ENCODE data around the gene CXCL16. TPM values are rescaled to one million over a fixed set of nuclear protein-coding genes. Genes with fewer than 3 reads are reported as not detected.

Gene CXCL16
- total and polyA plus RNA-seq, 2 of the 13 experiments (the other 11 are each of a cell fraction or from before 2014, with no cell fraction given) = 9.4 to 101 TPM

DNA sequence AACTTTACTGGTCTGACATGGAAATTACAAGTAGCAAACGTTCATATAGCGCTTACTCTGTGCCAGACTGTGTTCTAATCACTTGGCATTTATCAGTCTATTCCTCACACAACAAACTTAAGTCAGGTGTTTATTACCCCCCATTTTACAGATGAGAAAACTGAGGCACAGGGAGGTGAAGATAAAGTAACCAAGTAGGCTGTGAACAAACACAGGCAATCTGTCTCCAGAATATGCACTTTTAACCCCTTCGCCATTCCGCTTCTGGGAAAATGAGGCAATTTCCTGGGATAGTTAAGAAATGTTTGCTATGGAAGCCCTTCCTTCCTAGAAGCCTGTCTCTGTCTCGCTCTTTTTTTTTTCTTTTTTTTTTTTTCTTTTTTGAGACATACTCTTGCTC is 12.2 kb upstream of the CXCL16 start (continued):
- TF ChIP-seq GATA4 (IDR thresholded peaks at IDR 0.05; ENCODE audit: borderline replicate concordance, low read depth) (no peak), ZNF430 (CRISPR knock-in tag; IDR thresholded peaks at IDR 0.05) (no peak), MBD4 (IDR thresholded peaks at IDR 0.05; ENCODE audit: borderline replicate concordance, low read length) (no peak), TSC22D2 (CRISPR knock-in tag; IDR thresholded peaks at IDR 0.05; ENCODE audit: borderline replicate concordance) (no peak), HNF4A (CRISPR knock-in tag; IDR thresholded peaks at IDR 0.05) (peak; percentile 10; the same call in 1 of the 2 replicates), CEBPB (IDR thresholded peaks at IDR 0.05; ENCODE audit: borderline replicate concordance, low read depth, low read length) (peak; percentile 89), ZBED4 (CRISPR knock-in tag; IDR thresholded peaks at IDR 0.05; ENCODE audit: borderline replicate concordance) (no peak), PAX8 (CRISPR knock-in tag; IDR thresholded peaks at IDR 0.05; ENCODE audit: borderline replicate concordance) (no peak), ZNF598 (CRISPR knock-in tag; IDR thresholded peaks at IDR 0.05; ENCODE audit: borderline replicate concordance) (no peak), ZNF431 (CRISPR knock-in tag; IDR thresholded peaks at IDR 0.05; ENCODE audit: borderline replicate concordance, low read depth) (no peak), HOXA5 (CRISPR knock-in tag; IDR thresholded peaks at IDR 0.05) (no peak), JUN (CRISPR knock-in tag; IDR thresholded peaks at IDR 0.05) (no peak), CREM (IDR thresholded peaks at IDR 0.05) (peak; percentile 40; the same call in 1 of the 2 replicates), CREM (CRISPR knock-in tag; IDR thresholded peaks at IDR 0.05) (no peak), BRF2 (CRISPR knock-in tag; IDR thresholded peaks at IDR 0.05) (no peak), NONO (IDR thresholded peaks at IDR 0.05) (no peak), NONO (CRISPR knock-in tag; conservative IDR thresholded peaks at IDR 0.05) (no peak), SMARCE1 (IDR thresholded peaks at IDR 0.05; ENCODE audit: borderline replicate concordance) (no peak), AGO2 (optimal IDR thresholded peaks at IDR 0.05; ENCODE audit: low read depth, low read length) (no peak), ZNF180 (CRISPR knock-in tag; IDR thresholded peaks at IDR 0.05; ENCODE audit: borderline replicate concordance, low read depth) (no peak), ZSCAN12 (CRISPR knock-in tag; IDR thresholded peaks at IDR 0.05) (no peak), ASH2L (IDR thresholded peaks at IDR 0.05; ENCODE audit: insufficient read length, low read depth, low read length) (no peak)
- TF ChIP-seq, protein P1, sequence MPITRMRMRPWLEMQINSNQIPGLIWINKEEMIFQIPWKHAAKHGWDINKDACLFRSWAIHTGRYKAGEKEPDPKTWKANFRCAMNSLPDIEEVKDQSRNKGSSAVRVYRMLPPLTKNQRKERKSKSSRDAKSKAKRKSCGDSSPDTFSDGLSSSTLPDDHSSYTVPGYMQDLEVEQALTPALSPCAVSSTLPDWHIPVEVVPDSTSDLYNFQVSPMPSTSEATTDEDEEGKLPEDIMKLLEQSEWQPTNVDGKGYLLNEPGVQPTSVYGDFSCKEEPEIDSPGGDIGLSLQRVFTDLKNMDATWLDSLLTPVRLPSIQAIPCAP (CRISPR knock-in tag; IDR thresholded peaks at IDR 0.05; ENCODE audit: low read depth) = no peak

All from HepG2 (cell line).